H1 (cell line): ENCODE results near the gene SNAP25.

Experiments
- CTCF ChIP-seq, 3 experiments: IDR thresholded peaks; 1 replicate in 2 of 3; 2 replicates in 1 of 3; pipeline versions ENCODE4 v1.5.1 to v1.6.1; 2011; ENCODE audit warnings: low read length in 3 of 3, mild to moderate bottlenecking in 3 of 3, inconsistent platforms in 2 of 3, low read depth in 1 of 3, moderate library complexity in 1 of 3; ENCODE audit not compliant: insufficient read depth in 1 of 3; ENCODE audit errors: control extremely low read depth in 1 of 3
- EZH2 ChIP-seq: fragments of 200-600 bp; sonication (generic); IDR thresholded peaks from 2 replicates; pipeline ENCODE4 v1.7.1; 2012; ENCODE audit warnings: low read depth, mild to moderate bottlenecking, moderate library complexity, low read length, inconsistent platforms; ENCODE audit not compliant: severe bottlenecking
- GTF2F1 ChIP-seq: IDR thresholded peaks from 2 replicates; pipeline ENCODE4 v1.6.1; 2012; ENCODE audit warnings: low read depth, low read length, improper control_type of control experiment, borderline replicate concordance
- POLR2A ChIP-seq, 2 experiments: IDR thresholded peaks; 1 replicate in 1 of 2; 2 replicates in 1 of 2; pipeline ENCODE4 v1.6.1; 2011; ENCODE audit warnings: low read depth in 2 of 2, low read length in 2 of 2, mild to moderate bottlenecking in 2 of 2; ENCODE audit errors: control extremely low read depth in 1 of 2
- RAD21 ChIP-seq, 2 experiments: IDR thresholded peaks in 1 of 2; conservative IDR thresholded peaks in 1 of 2; 2 replicates each; pipeline ENCODE4 v1.6.1; 2011; ENCODE audit warnings: low read depth in 2 of 2, low read length in 2 of 2, improper control_type of control experiment in 1 of 2, inconsistent platforms in 1 of 2, mild to moderate bottlenecking in 1 of 2, moderate library complexity in 1 of 2
- RBBP5 ChIP-seq: IDR thresholded peaks from 2 replicates; pipeline ENCODE4 v1.7.1; 2012; ENCODE audit warnings: low read depth, mild to moderate bottlenecking, inconsistent platforms, low read length, moderate library complexity, borderline replicate concordance

GRCh38 chr20:10192171-10192570 lies 26.5 kb upstream of the SNAP25 start:
- TF ChIP-seq CTCF (IDR thresholded peaks at IDR 0.05; ENCODE audit: control extremely low read depth in 1 of 3, insufficient read depth in 1 of 3, low read depth in 1 of 3, low read length in 3 of 3) (no peak), POLR2A (IDR thresholded peaks at IDR 0.05; ENCODE audit: control extremely low read depth in 1 of 2, low read depth in 2 of 2, low read length in 2 of 2) (no peak), RBBP5 (no peak), EZH2 (no peak), GTF2F1 (no peak), RAD21 (IDR thresholded peaks at IDR 0.05 in 1 of 2, conservative IDR thresholded peaks at IDR 0.05 in 1 of 2; ENCODE audit: low read depth in 2 of 2, low read length in 2 of 2) (no peak)
